SKM-1 treated with dmso at 0.1 percent for 144 hours (cell line): ENCODE results near the gene ABHD5.

Experiments used
- DNase-seq: peaks from one replicate; lab custom pipeline; 2025; ENCODE audit not compliant: unreplicated experiment; lab: John Stamatoyannopoulos, UW

ABHD5 gene

GRCh38 chr3:43685921-43686320 lies 4.8 kb upstream of the ABHD5 start:
- DNase-seq, result no peak

- no peak for DNase-seq
Observed at GRCh38 chr3:43686333-43686699, 4.4 kb upstream of the ABHD5 start.

- DNase-seq, result no peak
Observed at GRCh38 chr3:43686700-43687498, 3.8 kb upstream of the ABHD5 start.

GRCh38 chr3:43687499-43687811 lies 3.3 kb upstream of the ABHD5 start:
- no peak for DNase-seq

- DNase-seq, result no peak
Observed at GRCh38 chr3:43688245-43688650, 2.5 kb upstream of the ABHD5 start.

- no peak for DNase-seq
Observed at GRCh38 chr3:43689166-43689565, 1.6 kb upstream of the ABHD5 start.

- no peak for DNase-seq
Observed at GRCh38 chr3:43689766-43690399, 855 bp upstream of the ABHD5 start.

GRCh38 chr3:43691120-43691995 lies 620 bp downstream of the ABHD5 start:
- no peak for DNase-seq

GRCh38 chr3:43692085-43692855 lies 1.5 kb downstream of the ABHD5 start:
- no peak for DNase-seq

GRCh38 chr3:43692971-43693370 lies 2.2 kb downstream of the ABHD5 start:
- DNase-seq, result no peak

- DNase-seq, result no peak
Observed at GRCh38 chr3:43693594-43693993, 2.9 kb downstream of the ABHD5 start.

GRCh38 chr3:43695443-43695842 lies 4.7 kb downstream of the ABHD5 start:
- peak; percentile 52 for DNase-seq

- DNase-seq, result no peak
Observed at GRCh38 chr3:43695863-43696262, 5.1 kb downstream of the ABHD5 start.

- DNase-seq, result no peak
Observed at GRCh38 chr3:43696441-43696840, 5.7 kb downstream of the ABHD5 start.

- no peak for DNase-seq
Observed at GRCh38 chr3:43696881-43697280, 6.1 kb downstream of the ABHD5 start.

- no peak for DNase-seq
Observed at GRCh38 chr3:43699864-43700263, 9.1 kb downstream of the ABHD5 start.

- no peak for DNase-seq
Observed at GRCh38 chr3:43704697-43705096, 14.0 kb downstream of the ABHD5 start.

- no peak for DNase-seq
Observed at GRCh38 chr3:43706342-43706741, 15.6 kb downstream of the ABHD5 start.

GRCh38 chr3:43707266-43707665 lies 16.5 kb downstream of the ABHD5 start:
- DNase-seq, result no peak

GRCh38 chr3:43707998-43708397 lies 17.3 kb downstream of the ABHD5 start:
- DNase-seq, result peak; percentile 23

GRCh38 chr3:43709022-43709421 lies 18.3 kb downstream of the ABHD5 start:
- peak; percentile 86 for DNase-seq
